GM06990 (cell line): ENCODE data around the gene ALG14.

Experiments used
- DNase-seq: peaks from one replicate; pipeline ENCODE4 v3.0.0-alpha.2; 2011; ENCODE audit not compliant: insufficient read length; ENCODE audit errors: extremely low read depth
- H3K27me3 ChIP-seq: replicated peaks from 2 replicates; pipeline ENCODE4 v1.6.0; 2011; ENCODE audit warnings: low read length; ENCODE audit not compliant: control insufficient read depth, insufficient read depth
- H3K36me3 ChIP-seq: 2 replicates; pipeline ENCODE4 v1.5.1; 2011; ENCODE audit warnings: low read length; ENCODE audit not compliant: control insufficient read depth, insufficient read depth
- H3K4me3 ChIP-seq: replicated peaks from 2 replicates; pipeline ENCODE4 v1.5.1; 2011; ENCODE audit warnings: low read depth, mild to moderate bottlenecking, control low read depth, low read length
- TF ChIP-seq, protein P1 (sequence below): IDR thresholded peaks from 2 replicates; pipeline ENCODE4 v1.5.1; 2011; ENCODE audit warnings: low read length, control low read depth, mild to moderate bottlenecking, inconsistent platforms; ENCODE audit not compliant: insufficient read depth, poor library complexity, severe bottlenecking

Gene ALG14

DNA sequence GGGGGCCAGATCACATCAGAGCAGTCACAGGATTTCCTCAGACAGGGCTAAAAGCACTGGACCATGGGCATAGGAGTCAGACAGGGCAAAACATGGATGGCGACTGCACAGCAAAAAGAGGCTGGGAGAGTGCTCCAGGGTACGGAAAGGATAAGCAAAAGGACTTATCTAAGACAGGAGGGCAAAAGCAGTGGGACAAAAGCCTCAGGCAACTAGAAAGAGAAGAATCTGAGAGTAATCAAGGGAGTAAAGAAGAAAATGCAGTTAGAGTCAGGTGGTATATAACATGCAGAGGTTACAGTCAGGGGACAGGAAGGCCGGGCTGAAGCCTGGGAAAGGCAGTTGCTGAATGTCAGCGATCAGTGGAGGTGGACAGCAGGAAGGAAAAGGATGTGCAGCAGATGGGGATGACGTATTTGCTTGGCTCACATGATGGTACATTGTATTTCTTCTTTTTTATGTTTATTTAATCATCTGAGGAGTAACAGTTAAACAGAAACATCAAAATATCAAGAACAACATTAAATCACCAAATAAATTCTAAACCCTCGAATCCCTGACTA, 82.8 kb downstream of the ALG14 start:
- TF ChIP-seq, protein P1, sequence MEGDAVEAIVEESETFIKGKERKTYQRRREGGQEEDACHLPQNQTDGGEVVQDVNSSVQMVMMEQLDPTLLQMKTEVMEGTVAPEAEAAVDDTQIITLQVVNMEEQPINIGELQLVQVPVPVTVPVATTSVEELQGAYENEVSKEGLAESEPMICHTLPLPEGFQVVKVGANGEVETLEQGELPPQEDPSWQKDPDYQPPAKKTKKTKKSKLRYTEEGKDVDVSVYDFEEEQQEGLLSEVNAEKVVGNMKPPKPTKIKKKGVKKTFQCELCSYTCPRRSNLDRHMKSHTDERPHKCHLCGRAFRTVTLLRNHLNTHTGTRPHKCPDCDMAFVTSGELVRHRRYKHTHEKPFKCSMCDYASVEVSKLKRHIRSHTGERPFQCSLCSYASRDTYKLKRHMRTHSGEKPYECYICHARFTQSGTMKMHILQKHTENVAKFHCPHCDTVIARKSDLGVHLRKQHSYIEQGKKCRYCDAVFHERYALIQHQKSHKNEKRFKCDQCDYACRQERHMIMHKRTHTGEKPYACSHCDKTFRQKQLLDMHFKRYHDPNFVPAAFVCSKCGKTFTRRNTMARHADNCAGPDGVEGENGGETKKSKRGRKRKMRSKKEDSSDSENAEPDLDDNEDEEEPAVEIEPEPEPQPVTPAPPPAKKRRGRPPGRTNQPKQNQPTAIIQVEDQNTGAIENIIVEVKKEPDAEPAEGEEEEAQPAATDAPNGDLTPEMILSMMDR: no peak
- no peak for DNase-seq

DNA sequence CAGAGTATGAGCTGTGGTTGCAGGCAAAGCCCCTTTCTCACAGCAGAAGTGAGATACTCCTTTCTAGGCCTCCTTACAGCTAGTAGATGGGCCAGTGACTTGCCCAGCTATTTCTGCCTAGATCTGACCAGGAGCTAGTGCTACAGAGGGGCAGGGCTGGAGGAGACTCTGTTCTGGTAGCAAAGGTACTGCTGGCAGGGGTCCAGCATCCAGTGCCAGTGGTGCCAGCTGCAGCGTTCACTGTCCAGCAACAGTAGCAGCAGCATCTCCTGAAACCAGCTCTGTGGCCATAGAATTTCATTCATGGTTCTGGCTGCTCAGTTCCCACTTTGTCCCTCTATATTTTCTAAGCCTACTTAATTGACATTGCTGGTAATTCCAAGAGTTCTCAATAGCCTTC, 83.4 kb downstream of the ALG14 start:
- Histone ChIP-seq H3K36me3 (no peaks in the 10 kb centered on the region), H3K4me3 (no peak overlapping the region), H3K27me3 (no peaks in the 10 kb centered on the region)
- TF ChIP-seq, protein P1: no peak
- no peak for DNase-seq

More for the DNA sequence above, 82.8 kb downstream of the ALG14 start:
- no peak overlapping the region for H3K4me3 ChIP-seq
- no peaks in the 10 kb centered on the region for H3K27me3 ChIP-seq
- no peaks in the 10 kb centered on the region for H3K36me3 ChIP-seq

DNA sequence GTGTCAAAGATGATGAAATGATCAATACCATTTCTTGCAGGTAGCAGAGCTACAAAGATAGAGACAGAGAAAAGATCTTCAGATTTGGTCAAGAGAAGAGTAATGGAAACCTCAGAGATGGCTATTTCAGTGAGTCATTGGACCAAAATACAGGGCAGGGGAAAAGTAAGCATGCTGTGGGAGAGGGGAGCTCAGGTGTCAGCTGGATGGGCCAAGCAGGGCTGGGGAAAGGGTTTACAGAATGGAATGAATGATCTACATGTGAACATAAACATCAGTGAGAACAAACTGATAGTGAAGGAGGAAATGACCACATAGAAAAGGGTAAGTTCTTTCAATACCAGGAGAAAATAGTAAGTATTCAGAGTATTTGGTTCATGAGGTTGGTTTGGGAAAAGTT, 84.4 kb downstream of the ALG14 start:
- DNase-seq: no peak
- TF ChIP-seq, protein P1: no peak
- Histone ChIP-seq H3K36me3 (no peaks in the 10 kb centered on the region), H3K27me3 (no peaks in the 10 kb centered on the region), H3K4me3 (no peak overlapping the region)

DNA sequence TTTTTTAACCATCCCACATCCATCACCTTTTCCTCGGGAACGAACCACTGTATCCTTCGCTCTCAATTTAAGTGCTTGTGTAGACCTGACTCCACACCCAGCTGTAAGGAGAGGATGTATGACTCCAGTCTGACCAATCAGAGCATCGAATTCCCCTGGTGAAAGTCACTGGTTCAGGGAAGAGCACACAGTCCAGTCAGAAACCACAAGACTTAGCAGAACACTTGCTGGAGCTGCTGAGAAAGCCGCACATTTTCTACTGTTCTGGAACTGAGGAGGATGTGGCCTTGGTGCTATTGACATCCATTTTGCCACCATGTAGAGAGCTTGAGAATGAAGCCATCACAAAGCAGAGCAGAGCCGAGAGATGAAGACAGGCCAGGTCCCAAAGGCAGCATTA, 86.0 kb downstream of the ALG14 start:
- Histone ChIP-seq H3K4me3 (no peak overlapping the region), H3K36me3 (no peaks in the 10 kb centered on the region), H3K27me3 (no peaks in the 10 kb centered on the region)
- TF ChIP-seq, protein P1: no peak
- DNase-seq: no peak

DNA sequence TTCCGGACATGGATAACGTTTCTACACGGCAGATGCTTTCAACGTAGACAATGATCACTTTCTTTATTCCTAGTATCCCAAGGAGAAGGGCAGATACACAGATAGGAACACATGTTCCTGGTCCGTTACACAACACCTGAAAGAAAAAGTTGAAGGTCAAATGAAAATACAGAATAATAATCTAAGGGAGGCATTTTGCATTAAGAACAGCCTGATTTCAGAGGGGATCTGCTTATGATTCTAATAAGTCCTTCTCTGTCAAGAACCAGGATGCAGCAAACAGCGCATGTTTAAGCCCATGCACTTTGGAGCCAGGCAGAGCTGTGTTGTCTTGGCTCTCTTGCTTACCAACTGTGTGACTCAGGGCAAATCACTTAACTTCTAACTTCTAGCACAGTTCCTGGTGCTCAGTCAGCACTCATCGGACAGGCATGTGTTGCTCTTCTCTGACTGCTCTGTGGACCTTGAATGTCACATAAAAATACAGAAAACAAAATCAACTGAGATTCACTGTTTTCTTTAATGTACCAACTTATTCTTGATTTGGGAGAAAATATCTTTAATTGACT, 89.5 kb downstream of the ALG14 start:
- no peak for DNase-seq
- TF ChIP-seq, protein P1: no peak
- H3K36me3 ChIP-seq: no peaks in the 10 kb centered on the region
- no peak overlapping the region for H3K4me3 ChIP-seq
- H3K27me3 ChIP-seq: no peaks in the 10 kb centered on the region

DNA sequence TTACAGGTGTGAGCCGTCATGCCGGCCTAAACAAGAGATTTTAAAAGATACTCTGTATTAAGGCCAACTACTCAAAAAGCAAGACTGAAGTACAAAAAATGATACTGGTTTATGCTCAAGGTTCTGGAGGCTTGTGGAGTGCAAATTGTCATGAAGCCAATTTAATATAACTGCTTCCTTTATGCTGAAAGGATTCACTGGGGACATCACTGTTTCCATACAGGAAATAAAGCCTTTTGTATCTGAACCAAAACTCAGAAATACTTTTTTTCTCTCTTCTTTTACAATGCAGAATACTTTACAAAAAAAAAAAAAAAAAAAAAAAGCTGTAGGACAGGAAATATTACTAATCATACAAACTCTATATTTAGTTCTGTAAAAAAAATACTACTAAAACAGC, 90.4 kb downstream of the ALG14 start:
- TF ChIP-seq, protein P1: no peak
- Histone ChIP-seq H3K4me3 (no peak overlapping the region), H3K36me3 (no peaks in the 10 kb centered on the region), H3K27me3 (no peaks in the 10 kb centered on the region)
- DNase-seq: no peak
